IMR-90 (cell line): ENCODE data around the gene PSMG3. TPM values are rescaled to one million over a fixed set of nuclear protein-coding genes. Genes with fewer than 3 reads are reported as not detected.

Experiments used
- ATAC-seq: fragments of 200-7000 bp; cut with Tn5 transposase; 2 replicates; pipeline ENCODE4 v1.9.1; 2020; ENCODE audit warnings: low read depth, mild to moderate bottlenecking, moderate library complexity
- BruUV-seq: library from RNA; stranded (reverse); fragments of 400-500 nt; replicated peaks from 2 replicates; lab custom pipeline; 2021; lab: Mats Ljungman, UMichigan
- CTCF ChIA-PET: fragments of 300-600 bp; formaldehyde crosslinking; extraction: SDS; loops from one replicate; lab custom pipeline; 2021; ENCODE audit warnings: antibody characterized with exemption; lab: Yijun Ruan, JAX
- POLR2A ChIA-PET: fragments of 300-600 bp; sonication (Branson Sonifier 250); formaldehyde crosslinking; loops from one replicate; lab custom pipeline; 2022; ENCODE audit warnings: antibody characterized with exemption; ENCODE audit not compliant: unreplicated experiment; lab: Charles Lee
- DNase-seq: peaks from one replicate; pipeline ENCODE4 v3.0.0; 2013
- H2AFZ ChIP-seq: replicated peaks from 2 replicates; pipeline ENCODE3; 2013; ENCODE audit warnings: low read length, mild to moderate bottlenecking; ENCODE audit not compliant: poor library complexity
- H2AK5ac ChIP-seq: 2 replicates; pipeline ENCODE4 v1.6.1; 2013; ENCODE audit warnings: low read depth, low read length, inconsistent platforms
- H2AK9ac ChIP-seq: replicated peaks from 2 replicates; pipeline ENCODE3; 2013; ENCODE audit warnings: mild to moderate bottlenecking, low read depth, low read length, moderate library complexity; ENCODE audit not compliant: poor library complexity
- H2BK120ac ChIP-seq: 2 replicates; pipeline ENCODE4 v1.6.1; 2013; ENCODE audit warnings: low read depth, low read length, inconsistent platforms
- H2BK15ac ChIP-seq: 3 replicates; pipeline ENCODE4 v1.6.1; 2013; ENCODE audit warnings: low read depth, low read length, inconsistent platforms
- H2BK20ac ChIP-seq: 2 replicates; pipeline ENCODE4 v1.6.1; 2013; ENCODE audit warnings: low read depth, mild to moderate bottlenecking, inconsistent platforms, low read length, moderate library complexity
- H2BK5ac ChIP-seq: 2 replicates; pipeline ENCODE4 v1.6.1; 2013; ENCODE audit warnings: mild to moderate bottlenecking, low read depth, low read length, inconsistent platforms; ENCODE audit not compliant: poor library complexity, severe bottlenecking
- H3K14ac ChIP-seq: replicated peaks from 2 replicates; pipeline ENCODE4 v1.6.1; 2013; ENCODE audit warnings: low read depth, low read length, inconsistent platforms
- H3K18ac ChIP-seq: 2 replicates; pipeline ENCODE4 v1.6.1; 2013; ENCODE audit warnings: low read depth, low read length, control low read depth
- H3K23ac ChIP-seq: 2 replicates; pipeline ENCODE4 v1.6.1; 2013; ENCODE audit warnings: low read depth, low read length, inconsistent platforms
- H3K27ac ChIP-seq: 2 replicates; pipeline ENCODE4 v1.5.1; 2013; ENCODE audit warnings: mild to moderate bottlenecking, control low read depth, low read length; ENCODE audit not compliant: insufficient read depth
- H3K27me3 ChIP-seq: 2 replicates; pipeline ENCODE4 v1.6.1; 2013; ENCODE audit warnings: low read length; ENCODE audit not compliant: control insufficient read depth, insufficient read depth
- H3K36me3 ChIP-seq: 2 replicates; pipeline ENCODE4 v1.6.1; 2013; ENCODE audit warnings: low read length, mixed read lengths; ENCODE audit not compliant: control insufficient read depth, insufficient read depth
- H3K4ac ChIP-seq: 2 replicates; pipeline ENCODE4 v1.6.1; 2013; ENCODE audit warnings: low read depth, low read length, inconsistent platforms
- H3K4me1 ChIP-seq: 2 replicates; pipeline ENCODE4 v1.6.1; 2013; ENCODE audit warnings: low read length, mixed read lengths; ENCODE audit not compliant: control insufficient read depth, insufficient read depth
- H3K4me2 ChIP-seq: 2 replicates; pipeline ENCODE4 v1.6.1; 2013; ENCODE audit warnings: low read depth, mild to moderate bottlenecking, control low read depth, low read length, moderate library complexity
- H3K4me3 ChIP-seq: 2 replicates; pipeline ENCODE4 v1.5.1; 2013; ENCODE audit warnings: low read depth, mild to moderate bottlenecking, control low read depth, low read length, moderate library complexity; ENCODE audit not compliant: insufficient read depth
- H3K56ac ChIP-seq: 2 replicates; pipeline ENCODE4 v1.6.1; 2013; ENCODE audit warnings: low read length, inconsistent platforms; ENCODE audit not compliant: insufficient read depth; ENCODE audit errors: extremely low read depth
- H3K79me1 ChIP-seq, 2 experiments: 2 replicates each; pipeline ENCODE4 v1.6.1; 2013; ENCODE audit warnings: low read length in 2 of 2, inconsistent platforms in 1 of 2, low read depth in 1 of 2
- H3K9ac ChIP-seq: 2 replicates; pipeline ENCODE4 v1.6.1; 2013; ENCODE audit warnings: low read depth, low read length, control low read depth
- H3K9me1 ChIP-seq: 2 replicates; pipeline ENCODE4 v1.6.1; 2013; ENCODE audit warnings: low read length, inconsistent platforms; ENCODE audit not compliant: insufficient read depth
- H3K9me3 ChIP-seq: 2 replicates; pipeline ENCODE4 v1.6.1; 2013; ENCODE audit warnings: low read length; ENCODE audit not compliant: control insufficient read depth, insufficient read depth
- H4K20me1 ChIP-seq: 2 replicates; pipeline ENCODE4 v1.6.1; 2013; ENCODE audit warnings: low read length, inconsistent platforms; ENCODE audit not compliant: insufficient read depth
- H4K5ac ChIP-seq: 2 replicates; pipeline ENCODE4 v1.6.1; 2013; ENCODE audit warnings: mild to moderate bottlenecking, low read depth, low read length, control low read depth
- H4K8ac ChIP-seq, 2 experiments: 2 replicates each; pipeline ENCODE4 v1.6.1; 2013; ENCODE audit warnings: low read depth in 2 of 2, low read length in 2 of 2, control low read depth in 1 of 2, inconsistent platforms in 1 of 2
- H4K91ac ChIP-seq: 2 replicates; pipeline ENCODE4 v1.6.1; 2013; ENCODE audit warnings: low read depth, low read length, inconsistent platforms; ENCODE audit not compliant: insufficient read depth
- BHLHE40 ChIP-seq: fragments of 150-350 bp; IDR thresholded peaks from 2 replicates; pipeline ENCODE4 v1.6.1; 2016; ENCODE audit warnings: mild to moderate bottlenecking, low read depth, low read length
- CHD1 ChIP-seq: IDR thresholded peaks from 2 replicates; pipeline ENCODE4 v1.6.1; 2012; ENCODE audit warnings: low read depth, low read length, improper control_type of control experiment
- CTCF ChIP-seq: conservative IDR thresholded peaks from 2 replicates; pipeline ENCODE4 v1.5.1; 2012; ENCODE audit warnings: mild to moderate bottlenecking, low read depth, low read length, improper control_type of control experiment
- MAZ ChIP-seq: IDR thresholded peaks from 2 replicates; pipeline ENCODE4 v1.6.1; 2012; ENCODE audit warnings: low read depth, mild to moderate bottlenecking, low read length, improper control_type of control experiment, moderate library complexity, borderline replicate concordance
- RAD21 ChIP-seq: IDR thresholded peaks from 2 replicates; pipeline ENCODE4 v1.6.1; 2012; ENCODE audit warnings: low read length, improper control_type of control experiment
- SMC3 ChIP-seq: fragments of 150-350 bp; IDR thresholded peaks from 2 replicates; pipeline ENCODE4 v1.6.1; 2016; ENCODE audit warnings: low read depth, mild to moderate bottlenecking, antibody characterized with exemption, low read length, moderate library complexity
- WGBS, 2 experiments: methylation state at CpG; one replicate each; pipeline versions ENCODE4 v1.1.5 to v1.1.7; 2013; ENCODE audit warnings: missing lambda C conversion rate in 2 of 2; ENCODE audit not compliant: insufficient read length in 1 of 2; ENCODE audit errors: extremely low coverage in 2 of 2; 5-methylcytosine and 5-hydroxymethylcytosine counted together
- dilution Hi-C: fragments of 300-500 bp; cut with HindIII; formaldehyde crosslinking; loops from one replicate; pipeline ENCODE4 v1.14.3; 2018; ENCODE audit warnings: low sequenced_read_pairs; ENCODE audit not compliant: unreplicated experiment
- in situ Hi-C: fragments of 300-500 bp; cut with MboI; formaldehyde crosslinking; loops from 3 replicates; pipeline ENCODE4 v1.14.3; 2019; ENCODE audit warnings: low sequenced_read_pairs, inconsistent platforms, mixed read lengths
- intact Hi-C: fragments of 100-400 bp; cut with micrococcal nuclease; formaldehyde crosslinking; loops from 2 replicates; pipeline ENCODE4 v1.10.0; 2022
- polyA plus RNA-seq, 3 experiments: library from polyadenylated mRNA; depleted of rRNA; stranded (reverse); fragments of >200 nt; gene quantifications; 2 replicates each; pipeline ENCODE4 v1.2.3, GENCODE V29; 2012; ENCODE audit warnings: low replicate concordance in 1 of 3
- total RNA-seq: library from RNA; depleted of rRNA; stranded (reverse); fragments of >200 nt; gene quantifications from 2 replicates; pipeline ENCODE4 v1.2.3, GENCODE V29; 2012

The PSMG3 gene
- total and polyA plus RNA-seq, 2 of the 4 experiments (the other 2 are of a cell fraction) = 37.3 to 54.1 TPM

GRCh38 chr7:1579481-1580421, 9.9 kb upstream of the PSMG3 start:
- no peak overlapping the region for H3K56ac ChIP-seq
- H3K9me3 ChIP-seq = no peaks in the 10 kb centered on the region
- no peak overlapping the region for H4K91ac ChIP-seq
- H3K14ac ChIP-seq = no peak overlapping the region
- dilution Hi-C loops = no loop called here
- no peak overlapping the region for H4K8ac ChIP-seq
- H3K4ac ChIP-seq = no peak overlapping the region
- no peak overlapping the region for H2BK5ac ChIP-seq
- intact Hi-C loops = loop anchor here (1.0 kb wide), 1 partner anchor 630 kb away; no protein-coding TSS in a partner anchor
- no peak overlapping the region for H3K23ac ChIP-seq
- H2BK15ac ChIP-seq = no peak overlapping the region
- peak; percentile 99 for ATAC-seq
- no peak overlapping the region for H2AK9ac ChIP-seq
- no peaks in the 10 kb centered on the region for H3K9me1 ChIP-seq
- in situ Hi-C loops = loop anchor here (10.0 kb wide), 2 partner anchors 625 to 765 kb away; no protein-coding TSS in a partner anchor
- H3K27me3 ChIP-seq = no peaks in the 10 kb centered on the region
- no peak overlapping the region for H2AK5ac ChIP-seq
- 17% methylated on average over 6 of the region's 14 CpGs; no CpG with 5 or more reads in 1 of the 2 experiments for WGBS, 2 experiments
- ChIA-PET CTCF (interaction anchor here (0.6 kb wide), 1 partner anchor 768 kb away, joined by 6 read pairs; no protein-coding TSS in a partner anchor), POLR2A (no interaction called here)
- peak overlapping the region; percentile 71 for H2AFZ ChIP-seq
- H3K4me3 ChIP-seq = no peak overlapping the region
- no peaks in the 10 kb centered on the region for H3K79me1 ChIP-seq
- no peak overlapping the region for H4K5ac ChIP-seq
- peak; percentile 32 for DNase-seq
- H4K20me1 ChIP-seq = no peaks in the 10 kb centered on the region
- no peak overlapping the region for H2BK20ac ChIP-seq
- no peak overlapping the region for H3K18ac ChIP-seq
- no peaks in the 10 kb centered on the region for H3K4me1 ChIP-seq
- H2BK120ac ChIP-seq = no peak overlapping the region
- no TSS peak for BruUV-seq
- no peaks in the 10 kb centered on the region for H3K36me3 ChIP-seq
- 0 out of 2 replicates have a peak overlapping the region, but pooled peaks have one; percentile 50 for H3K4me2 ChIP-seq
- TF ChIP-seq BHLHE40 (no peak), MAZ (peak; percentile 74; the same call in 1 of the 2 replicates), CTCF (peak; percentile 82), RAD21 (peak; percentile 91), CHD1 (no peak), SMC3 (peak; percentile 78)
- H3K9ac ChIP-seq = no peak overlapping the region
- H3K27ac ChIP-seq = no peak overlapping the region
